Measurements from ENCODE around the gene CLTC. TPM values are rescaled to one million over a fixed set of nuclear protein-coding genes. Genes with fewer than 3 reads are reported as not detected.

CLTC gene
- total RNA-seq, 1 experiment from 2014 or later: 212 TPM

DNA sequence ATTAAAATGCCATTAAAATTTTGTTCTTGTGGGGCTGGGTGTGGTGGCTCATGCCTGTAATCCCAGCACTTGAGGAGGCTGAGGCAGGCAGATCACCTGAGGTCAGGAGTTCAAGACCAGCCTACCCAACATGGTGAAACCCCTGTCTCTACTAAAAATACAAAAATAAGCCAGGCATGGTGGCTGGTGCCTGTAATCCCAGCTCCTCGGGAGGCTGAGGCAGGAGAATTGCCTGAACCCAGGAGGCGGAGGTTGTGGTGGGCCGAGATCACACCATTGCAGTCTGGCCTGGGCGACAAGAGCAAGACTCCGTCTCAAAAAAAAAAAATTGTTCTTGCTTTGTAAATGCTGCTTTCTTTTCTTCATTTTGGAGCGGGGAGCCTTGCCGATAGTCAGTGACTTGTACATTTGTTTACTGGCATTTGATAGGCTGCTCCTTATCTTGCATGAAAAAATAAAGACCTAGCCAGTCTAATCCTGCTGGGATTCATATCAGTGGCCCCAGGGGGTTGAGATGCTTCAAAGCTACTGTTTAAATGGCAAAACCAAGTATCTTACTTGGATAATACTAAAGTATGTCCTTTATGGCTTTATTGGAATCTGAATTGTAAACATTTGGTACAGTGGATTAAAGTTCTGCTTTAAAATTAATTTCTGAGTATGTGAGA is 3.3 kb upstream of the CLTC start:
- no peaks in the 10 kb centered on the region for H3K9me3 Mint-ChIP-seq (ENCODE audit: low read depth, unreplicated experiment)
- no peak for DNase-seq
- no peak overlapping the region for H3K4me3 Mint-ChIP-seq (ENCODE audit: low read depth, unreplicated experiment)
- H3K4me1 Mint-ChIP-seq (ENCODE audit: low read depth, unreplicated experiment): peaks cover 10% of the 10 kb centered on the region
- H3K36me3 Mint-ChIP-seq (ENCODE audit: insufficient read depth, unreplicated experiment): peaks cover 31% of the 10 kb centered on the region
- intact Hi-C loops (cut with micrococcal nuclease; ENCODE audit: unreplicated experiment): no loop called here
- no peak overlapping the region for H3K27ac Mint-ChIP-seq (ENCODE audit: unreplicated experiment)
- TF ChIP-seq, protein P1, sequence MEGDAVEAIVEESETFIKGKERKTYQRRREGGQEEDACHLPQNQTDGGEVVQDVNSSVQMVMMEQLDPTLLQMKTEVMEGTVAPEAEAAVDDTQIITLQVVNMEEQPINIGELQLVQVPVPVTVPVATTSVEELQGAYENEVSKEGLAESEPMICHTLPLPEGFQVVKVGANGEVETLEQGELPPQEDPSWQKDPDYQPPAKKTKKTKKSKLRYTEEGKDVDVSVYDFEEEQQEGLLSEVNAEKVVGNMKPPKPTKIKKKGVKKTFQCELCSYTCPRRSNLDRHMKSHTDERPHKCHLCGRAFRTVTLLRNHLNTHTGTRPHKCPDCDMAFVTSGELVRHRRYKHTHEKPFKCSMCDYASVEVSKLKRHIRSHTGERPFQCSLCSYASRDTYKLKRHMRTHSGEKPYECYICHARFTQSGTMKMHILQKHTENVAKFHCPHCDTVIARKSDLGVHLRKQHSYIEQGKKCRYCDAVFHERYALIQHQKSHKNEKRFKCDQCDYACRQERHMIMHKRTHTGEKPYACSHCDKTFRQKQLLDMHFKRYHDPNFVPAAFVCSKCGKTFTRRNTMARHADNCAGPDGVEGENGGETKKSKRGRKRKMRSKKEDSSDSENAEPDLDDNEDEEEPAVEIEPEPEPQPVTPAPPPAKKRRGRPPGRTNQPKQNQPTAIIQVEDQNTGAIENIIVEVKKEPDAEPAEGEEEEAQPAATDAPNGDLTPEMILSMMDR (IDR thresholded peaks at IDR 0.05; ENCODE audit: unreplicated experiment): no peak
- BruUV-seq (replicated peaks): no TSS peak
- no peaks in the 10 kb centered on the region for H3K27me3 Mint-ChIP-seq (ENCODE audit: unreplicated experiment)
- CTCF ChIA-PET: no interaction called here

DNA sequence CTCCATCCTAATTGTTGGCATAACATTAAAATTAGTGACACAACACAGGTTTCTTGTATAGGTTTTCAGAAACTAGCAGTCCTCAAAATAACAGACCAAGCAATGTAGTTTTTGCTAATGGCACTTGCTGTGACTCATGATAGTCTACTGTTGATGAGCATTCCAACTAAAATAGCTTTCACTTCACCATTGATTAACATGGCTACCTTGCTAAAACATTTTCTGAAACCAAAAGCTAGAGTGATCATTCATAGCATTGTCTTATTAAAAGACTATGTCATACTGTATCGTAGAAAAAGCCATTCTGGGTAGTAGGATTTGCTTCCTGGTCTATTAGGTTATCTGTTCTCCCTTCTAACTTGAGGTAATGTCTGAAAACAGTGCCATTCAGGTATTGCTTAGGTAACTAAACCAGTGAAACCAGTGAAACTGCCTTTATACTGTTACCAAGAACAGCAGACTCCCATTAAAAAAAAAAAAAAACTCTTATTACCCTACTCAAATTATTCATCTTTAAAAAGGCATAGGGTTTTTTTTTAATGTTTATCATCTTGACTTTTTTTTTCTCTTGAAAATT is 2.5 kb upstream of the CLTC start:
- Mint-ChIP-seq H3K9me3 (ENCODE audit: low read depth, unreplicated experiment) (no peaks in the 10 kb centered on the region), H3K27me3 (ENCODE audit: unreplicated experiment) (no peaks in the 10 kb centered on the region), H3K4me3 (ENCODE audit: low read depth, unreplicated experiment) (peak overlapping the region; percentile 91), H3K4me1 (ENCODE audit: low read depth, unreplicated experiment) (peaks cover 16% of the 10 kb centered on the region), H3K36me3 (ENCODE audit: insufficient read depth, unreplicated experiment) (peaks cover 35% of the 10 kb centered on the region), H3K27ac (ENCODE audit: unreplicated experiment) (peak overlapping the region; percentile 98)
- CTCF ChIA-PET: no interaction called here
- intact Hi-C loops (cut with micrococcal nuclease; ENCODE audit: unreplicated experiment): no loop called here
- TF ChIP-seq, protein P1 (IDR thresholded peaks at IDR 0.05; ENCODE audit: unreplicated experiment): no peak
- no peak for DNase-seq
- BruUV-seq (replicated peaks): no TSS peak

DNA sequence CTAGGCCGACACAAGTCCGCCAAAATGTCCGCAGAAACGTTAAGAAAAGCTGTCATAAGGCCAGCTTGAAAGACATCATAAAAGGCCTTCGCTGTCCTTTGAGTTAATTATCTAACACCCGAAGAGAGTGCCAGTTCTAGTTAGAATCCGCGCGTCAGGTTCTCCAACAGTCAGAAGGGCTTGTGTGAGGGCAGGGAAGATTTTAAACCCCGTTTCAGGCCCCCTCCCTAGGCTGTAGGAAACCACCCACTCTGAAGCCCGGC is 729 bp upstream of the CLTC start:
- H3K4me1 Mint-ChIP-seq (ENCODE audit: low read depth, unreplicated experiment): peaks cover 16% of the 10 kb centered on the region
- H3K9me3 Mint-ChIP-seq (ENCODE audit: low read depth, unreplicated experiment): no peaks in the 10 kb centered on the region
- H3K27ac Mint-ChIP-seq (ENCODE audit: unreplicated experiment): peak overlapping the region; percentile 98
- intact Hi-C loops (cut with micrococcal nuclease; ENCODE audit: unreplicated experiment): no loop called here
- peaks cover 47% of the 10 kb centered on the region for H3K36me3 Mint-ChIP-seq (ENCODE audit: insufficient read depth, unreplicated experiment)
- BruUV-seq (replicated peaks): no TSS peak
- TF ChIP-seq, protein P1 (IDR thresholded peaks at IDR 0.05; ENCODE audit: unreplicated experiment): no peak
- no peaks in the 10 kb centered on the region for H3K27me3 Mint-ChIP-seq (ENCODE audit: unreplicated experiment)
- CTCF ChIA-PET: interaction anchor here (0.6 to 1.0 kb wide), 3 partner anchors 10 to 1113 kb away, joined by 3 to 5 read pairs (median 4); no protein-coding TSS in a partner anchor
- peak overlapping the region; percentile 91 for H3K4me3 Mint-ChIP-seq (ENCODE audit: low read depth, unreplicated experiment)
- DNase-seq: no peak

DNA sequence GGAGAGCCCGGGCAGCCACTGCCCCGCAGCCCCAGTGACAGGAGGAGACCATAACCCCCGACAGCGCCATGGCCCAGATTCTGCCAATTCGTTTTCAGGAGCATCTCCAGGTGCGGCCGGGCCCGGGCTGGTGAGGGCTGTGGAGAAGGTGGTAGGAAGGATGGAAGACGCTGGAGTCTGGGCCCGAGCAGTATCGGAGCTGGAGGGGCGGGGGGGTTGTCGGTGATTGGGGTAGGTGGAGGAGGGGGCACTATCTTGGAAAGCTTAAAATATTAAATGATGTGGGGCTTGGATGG is 317 bp downstream of the CLTC start:
- no TSS peak for BruUV-seq (replicated peaks)
- CTCF ChIA-PET: no interaction called here
- Mint-ChIP-seq H3K4me3 (ENCODE audit: low read depth, unreplicated experiment) (peak overlapping the region; percentile 91), H3K27me3 (ENCODE audit: unreplicated experiment) (no peaks in the 10 kb centered on the region), H3K4me1 (ENCODE audit: low read depth, unreplicated experiment) (peaks cover 16% of the 10 kb centered on the region), H3K36me3 (ENCODE audit: insufficient read depth, unreplicated experiment) (peaks cover 52% of the 10 kb centered on the region), H3K9me3 (ENCODE audit: low read depth, unreplicated experiment) (no peaks in the 10 kb centered on the region), H3K27ac (ENCODE audit: unreplicated experiment) (peak overlapping the region; percentile 98)
- TF ChIP-seq, protein P1 (IDR thresholded peaks at IDR 0.05; ENCODE audit: unreplicated experiment): no peak
- intact Hi-C loops (cut with micrococcal nuclease; ENCODE audit: unreplicated experiment): loop anchor here (10.0 kb wide), 1 partner anchor 65 kb away; no protein-coding TSS in a partner anchor
- no peak for DNase-seq
